A549 treated with Mapracorat at 1 μM for 4 hours (cell line): ENCODE data around the gene PLGLB2. TPM values are rescaled to one million over a fixed set of nuclear protein-coding genes. Genes with fewer than 3 reads are reported as not detected.

Experiments
- total RNA-seq: library from RNA; stranded (reverse); fragments of 200-300 nt; extraction: Qiagen RNA extraction; gene quantifications from 5 replicates; pipeline ENCODE4 v1.2.3, GENCODE V29; 2022

Gene PLGLB2
- 0.19 to 0.35 TPM (median 0.27 TPM) in 4 of 5 replicates, not detected in the other for total RNA-seq

DNA sequence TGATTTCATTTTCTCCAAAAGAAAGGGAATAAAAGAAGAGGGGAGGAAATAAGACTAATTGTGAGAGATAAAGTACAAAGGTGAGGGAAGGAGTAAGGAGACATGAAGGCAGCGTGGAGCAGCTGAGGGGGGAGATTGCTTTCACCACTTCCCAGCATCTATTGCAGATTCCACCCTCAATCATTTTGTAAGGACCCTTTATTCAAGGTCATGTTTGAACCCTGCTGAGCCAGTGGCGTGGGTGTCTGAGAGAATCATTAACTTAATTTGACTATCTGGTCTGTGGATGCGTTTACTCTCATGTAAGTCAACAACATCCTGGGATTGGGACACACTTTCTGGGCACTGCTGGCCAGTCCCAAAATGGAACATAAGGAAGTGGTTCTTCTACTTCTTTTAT, at the start of gene PLGLB2:
Gene PLGLB2, plus strand, starts transcription at position 297 of the 400 bp plus-strand sequence. Its CDS starts 67 bp downstream, at position 364.

Other genes starting within 250 kb of the PLGLB2 start
- 0.50 to 0.57 TPM in 2 of 5 replicates, not detected in the others for gene RGPD2, start 77.7 kb downstream of the PLGLB2 start, total RNA-seq